ENCODE results near the gene DDX4. TPM values are rescaled to one million over a fixed set of nuclear protein-coding genes. Genes with fewer than 3 reads are reported as not detected.
"Not testable (repeated sequence)": the region's sequence is repeated elsewhere in the genome, so short reads cannot be mapped to it uniquely, and the experiment has no call there.

Gene DDX4
- total RNA-seq, 1 donor from 2014 or later = not detected

DNA sequence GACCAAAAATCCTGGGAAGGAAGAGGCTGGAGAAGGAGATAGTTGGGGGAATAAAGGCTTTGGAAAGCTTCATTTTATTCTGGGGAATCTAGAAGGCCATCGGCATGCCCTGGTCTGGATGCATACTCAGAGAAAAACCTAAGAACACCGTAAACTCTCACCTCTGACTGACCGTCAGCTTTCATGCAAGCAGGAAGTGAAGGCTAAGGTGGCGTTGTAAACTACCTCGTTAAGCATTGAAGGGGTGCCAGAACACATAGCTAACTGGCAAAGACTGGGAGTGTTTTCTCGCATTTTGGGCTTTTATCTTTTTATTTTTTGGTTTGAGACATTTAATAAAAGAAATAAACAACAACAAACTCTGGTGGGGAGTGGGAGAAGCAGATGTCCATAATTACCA lies 23.1 kb upstream of the DDX4 start:
- peaks cover 13% of the 10 kb centered on the region for H3K4me1 Mint-ChIP-seq (ENCODE audit: unreplicated experiment)
- H3K36me3 Mint-ChIP-seq (ENCODE audit: unreplicated experiment) = no peaks in the 10 kb centered on the region
- H3K27ac Mint-ChIP-seq (ENCODE audit: unreplicated experiment) = no peak overlapping the region
- H3K9me3 Mint-ChIP-seq (ENCODE audit: unreplicated experiment) = peaks cover 19% of the 10 kb centered on the region
- H3K4me3 Mint-ChIP-seq (ENCODE audit: unreplicated experiment) = no peak overlapping the region
- peaks cover 4% of the 10 kb centered on the region for H3K27me3 Mint-ChIP-seq (ENCODE audit: unreplicated experiment)
- no peak for DNase-seq (ENCODE audit: extremely low spot score, unreplicated experiment)
- TF ChIP-seq, protein P1, sequence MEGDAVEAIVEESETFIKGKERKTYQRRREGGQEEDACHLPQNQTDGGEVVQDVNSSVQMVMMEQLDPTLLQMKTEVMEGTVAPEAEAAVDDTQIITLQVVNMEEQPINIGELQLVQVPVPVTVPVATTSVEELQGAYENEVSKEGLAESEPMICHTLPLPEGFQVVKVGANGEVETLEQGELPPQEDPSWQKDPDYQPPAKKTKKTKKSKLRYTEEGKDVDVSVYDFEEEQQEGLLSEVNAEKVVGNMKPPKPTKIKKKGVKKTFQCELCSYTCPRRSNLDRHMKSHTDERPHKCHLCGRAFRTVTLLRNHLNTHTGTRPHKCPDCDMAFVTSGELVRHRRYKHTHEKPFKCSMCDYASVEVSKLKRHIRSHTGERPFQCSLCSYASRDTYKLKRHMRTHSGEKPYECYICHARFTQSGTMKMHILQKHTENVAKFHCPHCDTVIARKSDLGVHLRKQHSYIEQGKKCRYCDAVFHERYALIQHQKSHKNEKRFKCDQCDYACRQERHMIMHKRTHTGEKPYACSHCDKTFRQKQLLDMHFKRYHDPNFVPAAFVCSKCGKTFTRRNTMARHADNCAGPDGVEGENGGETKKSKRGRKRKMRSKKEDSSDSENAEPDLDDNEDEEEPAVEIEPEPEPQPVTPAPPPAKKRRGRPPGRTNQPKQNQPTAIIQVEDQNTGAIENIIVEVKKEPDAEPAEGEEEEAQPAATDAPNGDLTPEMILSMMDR (IDR thresholded peaks at IDR 0.05) = no peak

DNA sequence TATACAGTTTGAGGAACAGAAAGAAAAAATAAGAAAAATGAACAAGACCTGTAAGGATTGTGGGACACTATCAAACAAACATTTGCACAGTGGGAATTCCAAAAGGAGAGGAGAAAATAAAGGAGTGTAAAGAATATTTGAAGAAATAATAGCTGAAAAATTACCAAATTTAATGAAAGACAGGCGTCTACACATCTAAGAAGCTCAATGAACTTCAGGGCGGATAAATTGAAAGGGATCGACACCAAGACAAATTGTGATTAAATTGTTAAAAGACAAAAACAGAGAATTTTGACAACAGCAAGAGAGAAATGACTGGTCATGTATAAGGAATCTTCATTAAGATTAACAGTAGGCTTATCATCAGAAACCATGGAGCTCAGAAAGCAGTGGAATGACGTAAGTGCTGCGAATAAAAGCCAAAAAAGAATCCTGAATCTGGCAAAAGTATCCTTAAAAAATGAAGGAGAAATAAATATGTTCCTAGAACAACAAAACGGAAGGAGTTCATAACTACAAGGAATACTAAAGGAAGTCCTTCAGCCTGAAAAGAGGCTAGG lies 22.3 kb upstream of the DDX4 start:
- no peak overlapping the region for H3K4me3 Mint-ChIP-seq (ENCODE audit: unreplicated experiment)
- H3K36me3 Mint-ChIP-seq (ENCODE audit: unreplicated experiment) = no peaks in the 10 kb centered on the region
- no peak for DNase-seq (ENCODE audit: extremely low spot score, unreplicated experiment)
- H3K27ac Mint-ChIP-seq (ENCODE audit: unreplicated experiment) = no peak overlapping the region
- peaks cover 19% of the 10 kb centered on the region for H3K9me3 Mint-ChIP-seq (ENCODE audit: unreplicated experiment)
- peaks cover 13% of the 10 kb centered on the region for H3K4me1 Mint-ChIP-seq (ENCODE audit: unreplicated experiment)
- TF ChIP-seq, protein P1 (IDR thresholded peaks at IDR 0.05) = no peak
- peaks cover 10% of the 10 kb centered on the region for H3K27me3 Mint-ChIP-seq (ENCODE audit: unreplicated experiment)

DNA sequence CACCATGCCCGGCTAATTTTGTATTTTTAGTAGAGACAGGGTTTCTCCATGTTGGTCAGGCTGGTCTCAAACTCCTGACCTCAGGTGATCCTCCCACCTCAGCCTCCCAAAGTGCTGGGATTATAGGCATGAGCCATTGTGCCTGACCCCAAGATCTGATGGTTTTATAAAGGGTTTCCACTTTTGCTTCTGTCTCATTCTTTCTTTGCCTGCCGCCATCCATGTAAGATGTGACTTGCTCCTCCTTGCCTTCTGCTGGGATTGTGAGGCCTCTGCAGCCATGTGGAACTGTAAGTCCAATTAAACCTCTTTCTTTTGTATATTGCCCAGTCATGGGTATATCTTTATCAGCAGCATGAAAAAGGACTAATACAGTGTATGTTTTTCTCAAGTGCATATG lies 18.8 kb upstream of the DDX4 start:
- H3K9me3 Mint-ChIP-seq (ENCODE audit: unreplicated experiment) = peaks cover 19% of the 10 kb centered on the region
- peaks cover 21% of the 10 kb centered on the region for H3K27me3 Mint-ChIP-seq (ENCODE audit: unreplicated experiment)
- not testable (repeated sequence) for H3K36me3 Mint-ChIP-seq (ENCODE audit: unreplicated experiment); DNase-seq (ENCODE audit: extremely low spot score, unreplicated experiment); H3K27ac Mint-ChIP-seq (ENCODE audit: unreplicated experiment); H3K4me1 Mint-ChIP-seq (ENCODE audit: unreplicated experiment); H3K4me3 Mint-ChIP-seq (ENCODE audit: unreplicated experiment)

DNA sequence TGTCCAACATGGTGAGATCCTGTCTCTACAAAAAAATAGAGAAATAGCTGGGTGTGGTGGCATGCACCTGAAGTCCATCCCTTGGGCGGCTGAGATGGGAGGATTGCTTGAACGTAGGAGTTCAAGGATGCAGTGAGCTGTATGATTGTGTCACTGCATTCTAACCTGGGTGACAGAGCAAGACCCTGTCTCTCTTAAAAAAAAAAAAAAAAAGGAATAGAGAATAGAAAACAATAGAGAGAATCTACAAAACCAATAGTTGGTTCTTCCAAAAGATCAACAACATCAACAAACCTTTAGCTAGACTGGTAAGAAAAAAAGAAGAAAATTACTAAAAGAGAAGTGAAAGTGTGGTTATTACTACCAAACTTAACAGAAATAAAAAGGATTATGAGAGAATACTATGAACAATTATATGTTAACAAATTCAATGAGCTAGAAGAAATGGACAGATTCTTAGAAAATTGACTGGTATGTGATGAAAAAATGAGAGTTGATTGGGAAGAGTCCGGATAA lies 17.6 kb upstream of the DDX4 start:
- Mint-ChIP-seq H3K4me3 (ENCODE audit: unreplicated experiment) (no peak overlapping the region), H3K27ac (ENCODE audit: unreplicated experiment) (no peak overlapping the region), H3K9me3 (ENCODE audit: unreplicated experiment) (peaks cover 13% of the 10 kb centered on the region), H3K4me1 (ENCODE audit: unreplicated experiment) (no peaks in the 10 kb centered on the region), H3K36me3 (ENCODE audit: unreplicated experiment) (no peaks in the 10 kb centered on the region), H3K27me3 (ENCODE audit: unreplicated experiment) (peaks cover 18% of the 10 kb centered on the region)
- TF ChIP-seq, protein P1 (IDR thresholded peaks at IDR 0.05) = no peak
- no peak for DNase-seq (ENCODE audit: extremely low spot score, unreplicated experiment)

DNA sequence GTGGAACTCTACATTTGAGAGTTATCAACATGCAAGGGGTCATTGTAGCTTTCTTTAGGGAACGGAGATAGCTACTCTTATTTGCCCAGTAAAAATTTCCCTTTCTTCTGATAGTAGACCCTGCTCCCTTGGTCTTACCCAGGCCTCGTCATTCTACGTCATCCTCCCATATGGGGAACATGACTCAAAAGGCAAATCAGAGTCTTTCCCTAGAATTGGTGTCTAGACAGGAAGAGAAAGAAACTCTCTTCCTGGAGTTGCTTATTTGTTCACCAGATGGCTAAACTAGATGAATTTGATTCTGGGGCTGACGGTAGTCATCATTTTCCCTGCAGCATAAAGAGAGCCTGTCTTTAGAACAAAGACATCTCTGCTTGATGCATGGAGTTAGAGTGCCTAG lies 13.6 kb upstream of the DDX4 start:
- TF ChIP-seq, protein P1 (IDR thresholded peaks at IDR 0.05) = no peak
- no peaks in the 10 kb centered on the region for H3K36me3 Mint-ChIP-seq (ENCODE audit: unreplicated experiment)
- DNase-seq (ENCODE audit: extremely low spot score, unreplicated experiment) = no peak
- peaks cover 20% of the 10 kb centered on the region for H3K27me3 Mint-ChIP-seq (ENCODE audit: unreplicated experiment)
- H3K4me3 Mint-ChIP-seq (ENCODE audit: unreplicated experiment) = no peak overlapping the region
- no peaks in the 10 kb centered on the region for H3K4me1 Mint-ChIP-seq (ENCODE audit: unreplicated experiment)
- no peak overlapping the region for H3K27ac Mint-ChIP-seq (ENCODE audit: unreplicated experiment)
- no peaks in the 10 kb centered on the region for H3K9me3 Mint-ChIP-seq (ENCODE audit: unreplicated experiment)

Measured in osteocyte (in vitro differentiated cells).